SK-N-SH treated with all-trans-retinoic acid at 6 μM for 48 hours (cell line): ENCODE measurements around the gene PLP2.

Experiments
- ATAC-seq: fragments of 200-7000 bp; cut with Tn5 transposase; 3 replicates; pipeline ENCODE4 v1.9.1; 2020; ENCODE audit warnings: mild to moderate bottlenecking, moderate library complexity
- BACH2 ChIP-seq: fragments of 250-450 bp; sonication (Bioruptor Pico); IDR thresholded peaks from 2 replicates; pipeline ENCODE4 v1.9.0; 2021; ENCODE audit warnings: mild to moderate bottlenecking, borderline replicate concordance
- ISL1 ChIP-seq: fragments of 250-450 bp; sonication (Bioruptor Pico); IDR thresholded peaks from 2 replicates; pipeline ENCODE4 v2.1.2; 2022; ENCODE audit warnings: mild to moderate bottlenecking, moderate library complexity
- OSR1 ChIP-seq: fragments of 250-450 bp; sonication (Bioruptor Pico); IDR thresholded peaks from 2 replicates; pipeline ENCODE4 v1.8.0; 2022; ENCODE audit warnings: moderate library complexity, mild to moderate bottlenecking, inconsistent platforms
- RARB ChIP-seq: fragments of 250-450 bp; sonication (Bioruptor Pico); IDR thresholded peaks from 2 replicates; pipeline ENCODE4 v1.8.0; 2021; ENCODE audit warnings: mild to moderate bottlenecking, moderate library complexity
- TCF4 ChIP-seq: fragments of 250-450 bp; sonication (Bioruptor Pico); IDR thresholded peaks from 2 replicates; pipeline ENCODE4 v1.8.0; 2021; ENCODE audit warnings: mild to moderate bottlenecking, moderate library complexity, borderline replicate concordance
- TOX ChIP-seq: fragments of 250-450 bp; sonication (Bioruptor Pico); IDR thresholded peaks from 2 replicates; pipeline ENCODE4 v1.8.0; 2021; ENCODE audit warnings: mild to moderate bottlenecking, moderate library complexity, borderline replicate concordance
- ZC3H10 ChIP-seq: fragments of 250-450 bp; sonication (Bioruptor Pico); IDR thresholded peaks from 2 replicates; pipeline ENCODE4 v1.5.1; 2021; ENCODE audit warnings: mild to moderate bottlenecking, moderate library complexity
- ZFP3 ChIP-seq: fragments of 250-450 bp; sonication (Bioruptor Pico); IDR thresholded peaks from 2 replicates; pipeline ENCODE4 v1.5.0; 2020; ENCODE audit warnings: mild to moderate bottlenecking, moderate library complexity
- ZNF565 ChIP-seq: fragments of 450-650 bp; formaldehyde crosslinking; conservative IDR thresholded peaks from 2 replicates; pipeline ENCODE4 v1.5.0; 2020; ENCODE audit warnings: low read depth, mild to moderate bottlenecking, moderate library complexity
- ZNF70 ChIP-seq: fragments of 450-650 bp; formaldehyde crosslinking; IDR thresholded peaks from 2 replicates; pipeline ENCODE4 v1.5.0; 2020; ENCODE audit warnings: mild to moderate bottlenecking, moderate library complexity
- TF ChIP-seq, protein P1 (sequence below): fragments of 250-450 bp; sonication (Bioruptor Pico); IDR thresholded peaks from 2 replicates; pipeline ENCODE4 v1.8.0; 2020; ENCODE audit warnings: mild to moderate bottlenecking, moderate library complexity, borderline replicate concordance
- TF ChIP-seq, protein P2 (sequence below): fragments of 250-450 bp; sonication (Bioruptor Pico); IDR thresholded peaks from 2 replicates; pipeline ENCODE4 v1.5.1; 2020; ENCODE audit warnings: low read depth, mild to moderate bottlenecking, moderate library complexity
- TF ChIP-seq, protein P3 (sequence below): fragments of 250-450 bp; sonication (Bioruptor Pico); IDR thresholded peaks from 2 replicates; pipeline ENCODE4 v1.5.1; 2021; ENCODE audit warnings: mild to moderate bottlenecking, moderate library complexity
- TF ChIP-seq, protein P4 (sequence below): fragments of 250-450 bp; sonication (Bioruptor Pico); IDR thresholded peaks from 2 replicates; pipeline ENCODE4 v1.8.0; 2021; ENCODE audit warnings: low read depth, mild to moderate bottlenecking, moderate library complexity, borderline replicate concordance

The PLP2 gene

DNA sequence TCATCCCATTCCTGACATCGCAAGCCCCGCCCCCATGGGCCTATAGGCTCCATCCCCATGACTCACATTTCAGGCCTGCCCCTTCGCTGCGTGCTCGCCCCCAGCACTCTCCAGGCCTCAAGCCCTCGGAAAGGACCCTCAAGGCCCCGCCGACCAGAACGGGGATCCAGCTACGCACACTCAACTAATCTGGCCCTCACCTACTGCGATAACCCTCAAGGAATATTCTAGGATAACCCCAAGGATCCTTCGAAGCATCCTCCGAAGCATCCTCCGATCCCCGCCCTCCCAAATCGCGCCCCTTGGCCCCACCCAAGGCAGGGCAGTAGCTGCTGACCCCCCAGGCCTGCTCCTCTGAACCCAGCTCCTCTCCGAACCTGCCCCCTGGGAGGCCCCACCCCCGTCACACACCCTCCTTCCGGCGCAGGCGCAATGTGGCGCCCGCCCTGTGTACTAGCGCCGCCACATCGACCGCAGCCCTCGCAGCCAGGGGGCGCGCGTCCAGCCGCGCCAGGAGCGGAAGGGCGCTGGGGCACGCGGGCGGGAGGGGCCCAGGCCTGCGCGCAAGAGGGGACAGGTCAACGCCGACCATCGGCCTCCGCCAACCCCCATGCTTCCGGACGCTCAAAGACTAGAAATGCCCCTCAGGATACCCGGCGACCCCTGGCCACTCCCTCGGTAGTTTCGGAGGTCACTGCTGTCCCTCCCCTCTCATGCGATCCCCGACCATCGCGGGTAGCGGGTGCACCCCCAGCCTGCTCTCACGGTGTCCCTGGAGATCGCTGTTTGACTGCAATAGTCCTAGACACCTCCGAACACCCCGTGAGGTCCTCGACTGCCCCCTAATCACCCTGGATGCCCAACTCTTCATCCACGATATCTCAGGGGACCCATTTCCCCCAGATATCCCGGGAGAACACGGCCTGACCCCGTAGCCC, 15.5 kb upstream of the PLP2 start:
- TF ChIP-seq, protein P1, sequence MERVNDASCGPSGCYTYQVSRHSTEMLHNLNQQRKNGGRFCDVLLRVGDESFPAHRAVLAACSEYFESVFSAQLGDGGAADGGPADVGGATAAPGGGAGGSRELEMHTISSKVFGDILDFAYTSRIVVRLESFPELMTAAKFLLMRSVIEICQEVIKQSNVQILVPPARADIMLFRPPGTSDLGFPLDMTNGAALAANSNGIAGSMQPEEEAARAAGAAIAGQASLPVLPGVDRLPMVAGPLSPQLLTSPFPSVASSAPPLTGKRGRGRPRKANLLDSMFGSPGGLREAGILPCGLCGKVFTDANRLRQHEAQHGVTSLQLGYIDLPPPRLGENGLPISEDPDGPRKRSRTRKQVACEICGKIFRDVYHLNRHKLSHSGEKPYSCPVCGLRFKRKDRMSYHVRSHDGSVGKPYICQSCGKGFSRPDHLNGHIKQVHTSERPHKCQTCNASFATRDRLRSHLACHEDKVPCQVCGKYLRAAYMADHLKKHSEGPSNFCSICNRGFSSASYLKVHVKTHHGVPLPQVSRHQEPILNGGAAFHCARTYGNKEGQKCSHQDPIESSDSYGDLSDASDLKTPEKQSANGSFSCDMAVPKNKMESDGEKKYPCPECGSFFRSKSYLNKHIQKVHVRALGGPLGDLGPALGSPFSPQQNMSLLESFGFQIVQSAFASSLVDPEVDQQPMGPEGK (CRISPR knock-in tag) = peak; percentile 81; the same call in 1 of the 2 replicates
- TF ChIP-seq ZC3H10 (CRISPR knock-in tag) = no peak
- ATAC-seq = peak; percentile 94

DNA sequence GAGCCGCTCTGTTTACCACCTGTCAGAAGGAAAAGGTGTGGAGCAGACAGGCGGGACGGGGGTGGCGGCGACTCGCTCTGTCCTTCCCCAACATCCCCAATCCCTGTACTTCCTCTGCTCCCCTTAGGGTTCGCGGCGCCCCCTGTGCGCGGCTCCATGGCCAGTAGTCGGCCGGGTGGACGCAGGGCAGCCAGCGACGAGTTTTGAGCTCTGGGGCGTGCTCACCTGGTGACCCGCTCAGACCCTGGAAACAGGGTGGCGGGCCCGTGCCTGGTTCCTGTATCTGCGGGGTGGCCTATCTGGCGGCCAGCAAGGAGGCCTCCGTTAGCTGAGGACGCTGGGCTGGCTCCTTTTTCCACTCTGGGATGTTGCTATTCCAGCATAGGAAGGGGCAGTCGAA, 14.5 kb upstream of the PLP2 start:
- no peak for ATAC-seq
- no peak for TF ChIP-seq ZNF565 (CRISPR knock-in tag)
- TF ChIP-seq TCF4 (CRISPR knock-in tag) = no peak
- TF ChIP-seq TOX (CRISPR knock-in tag) = no peak

DNA sequence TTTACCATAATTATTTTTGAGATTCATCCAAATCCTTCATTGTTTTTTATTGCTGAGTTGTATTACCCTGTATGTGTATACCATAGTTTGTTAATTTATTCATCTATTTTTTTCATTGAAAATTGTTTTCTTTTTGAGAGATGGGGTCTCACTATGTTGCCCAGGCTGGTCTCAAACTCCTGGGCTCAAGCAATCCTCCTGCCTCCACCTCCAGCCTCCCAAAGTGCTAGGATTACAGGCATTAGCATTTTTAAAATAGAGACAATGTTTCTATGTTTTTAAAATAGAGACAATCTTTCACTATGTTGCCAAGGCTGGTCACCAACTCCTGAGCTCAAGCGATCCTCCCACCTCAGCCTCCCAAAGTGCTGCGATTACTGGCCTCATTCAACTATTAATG, 10.8 kb upstream of the PLP2 start:
- TF ChIP-seq ZNF70 (CRISPR knock-in tag) = no peak
- TF ChIP-seq BACH2 (CRISPR knock-in tag) = no peak
- TF ChIP-seq TOX (CRISPR knock-in tag) = no peak
- TF ChIP-seq, protein P2, sequence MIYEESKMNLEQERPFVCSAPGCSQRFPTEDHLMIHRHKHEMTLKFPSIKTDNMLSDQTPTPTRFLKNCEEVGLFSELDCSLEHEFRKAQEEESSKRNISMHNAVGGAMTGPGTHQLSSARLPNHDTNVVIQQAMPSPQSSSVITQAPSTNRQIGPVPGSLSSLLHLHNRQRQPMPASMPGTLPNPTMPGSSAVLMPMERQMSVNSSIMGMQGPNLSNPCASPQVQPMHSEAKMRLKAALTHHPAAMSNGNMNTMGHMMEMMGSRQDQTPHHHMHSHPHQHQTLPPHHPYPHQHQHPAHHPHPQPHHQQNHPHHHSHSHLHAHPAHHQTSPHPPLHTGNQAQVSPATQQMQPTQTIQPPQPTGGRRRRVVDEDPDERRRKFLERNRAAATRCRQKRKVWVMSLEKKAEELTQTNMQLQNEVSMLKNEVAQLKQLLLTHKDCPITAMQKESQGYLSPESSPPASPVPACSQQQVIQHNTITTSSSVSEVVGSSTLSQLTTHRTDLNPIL (CRISPR knock-in tag) = no peak
- no peak for ATAC-seq

DNA sequence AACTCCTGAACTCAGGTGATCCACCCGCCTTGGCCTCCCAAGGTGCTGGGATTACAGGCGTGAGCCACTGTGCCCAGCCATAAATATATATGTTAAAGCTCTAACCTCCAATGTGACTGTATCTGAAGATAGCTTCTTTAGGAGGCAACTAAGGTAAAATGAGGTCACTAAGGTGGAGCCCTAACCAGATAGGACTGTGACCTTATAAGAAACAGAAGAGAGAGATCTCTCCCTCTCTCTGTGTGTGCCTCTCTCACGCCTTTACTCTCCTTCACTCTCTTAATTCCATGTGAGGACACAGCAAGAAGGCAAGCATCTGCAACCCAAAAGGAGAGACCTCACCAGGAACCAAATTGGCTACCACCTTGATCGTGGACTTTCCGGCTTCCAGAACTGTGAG, 10.1 kb upstream of the PLP2 start:
- TF ChIP-seq RARB (CRISPR knock-in tag) (no peak), ZNF565 (CRISPR knock-in tag) (no peak), OSR1 (CRISPR knock-in tag) (no peak), TOX (CRISPR knock-in tag) (no peak), ISL1 (CRISPR knock-in tag) (no peak), ZNF70 (CRISPR knock-in tag) (no peak)
- TF ChIP-seq, protein P3, sequence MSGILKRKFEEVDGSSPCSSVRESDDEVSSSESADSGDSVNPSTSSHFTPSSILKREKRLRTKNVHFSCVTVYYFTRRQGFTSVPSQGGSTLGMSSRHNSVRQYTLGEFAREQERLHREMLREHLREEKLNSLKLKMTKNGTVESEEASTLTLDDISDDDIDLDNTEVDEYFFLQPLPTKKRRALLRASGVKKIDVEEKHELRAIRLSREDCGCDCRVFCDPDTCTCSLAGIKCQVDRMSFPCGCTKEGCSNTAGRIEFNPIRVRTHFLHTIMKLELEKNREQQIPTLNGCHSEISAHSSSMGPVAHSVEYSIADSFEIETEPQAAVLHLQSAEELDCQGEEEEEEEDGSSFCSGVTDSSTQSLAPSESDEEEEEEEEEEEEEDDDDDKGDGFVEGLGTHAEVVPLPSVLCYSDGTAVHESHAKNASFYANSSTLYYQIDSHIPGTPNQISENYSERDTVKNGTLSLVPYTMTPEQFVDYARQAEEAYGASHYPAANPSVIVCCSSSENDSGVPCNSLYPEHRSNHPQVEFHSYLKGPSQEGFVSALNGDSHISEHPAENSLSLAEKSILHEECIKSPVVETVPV = no peak
- TF ChIP-seq, protein P4, sequence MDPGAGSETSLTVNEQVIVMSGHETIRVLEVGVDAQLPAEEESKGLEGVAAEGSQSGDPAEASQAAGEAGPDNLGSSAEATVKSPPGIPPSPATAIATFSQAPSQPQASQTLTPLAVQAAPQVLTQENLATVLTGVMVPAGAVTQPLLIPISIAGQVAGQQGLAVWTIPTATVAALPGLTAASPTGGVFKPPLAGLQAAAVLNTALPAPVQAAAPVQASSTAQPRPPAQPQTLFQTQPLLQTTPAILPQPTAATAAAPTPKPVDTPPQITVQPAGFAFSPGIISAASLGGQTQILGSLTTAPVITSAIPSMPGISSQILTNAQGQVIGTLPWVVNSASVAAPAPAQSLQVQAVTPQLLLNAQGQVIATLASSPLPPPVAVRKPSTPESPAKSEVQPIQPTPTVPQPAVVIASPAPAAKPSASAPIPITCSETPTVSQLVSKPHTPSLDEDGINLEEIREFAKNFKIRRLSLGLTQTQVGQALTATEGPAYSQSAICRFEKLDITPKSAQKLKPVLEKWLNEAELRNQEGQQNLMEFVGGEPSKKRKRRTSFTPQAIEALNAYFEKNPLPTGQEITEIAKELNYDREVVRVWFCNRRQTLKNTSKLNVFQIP (CRISPR knock-in tag) = no peak
- ATAC-seq = no peak

DNA sequence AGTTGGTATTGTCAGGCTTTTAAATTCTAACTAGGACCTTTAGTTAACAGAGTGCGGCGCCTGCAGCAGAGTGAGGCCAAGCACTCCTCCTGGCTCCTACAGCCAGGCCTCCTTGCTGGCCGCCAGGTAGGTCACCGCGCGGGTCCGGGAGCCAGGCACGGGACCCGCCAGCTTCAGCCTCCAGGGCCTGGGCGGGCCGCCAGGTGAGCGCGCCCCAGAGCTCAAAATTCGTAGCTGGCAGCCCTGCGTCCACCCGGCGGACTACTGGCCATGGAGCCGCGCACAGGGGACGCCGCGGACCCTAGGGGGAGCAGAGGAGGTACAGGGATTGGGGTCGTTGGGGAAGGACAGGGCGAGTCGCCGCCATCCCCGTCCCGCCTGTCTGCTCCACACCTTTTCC, 9.1 kb upstream of the PLP2 start, which contains the start of gene MAGIX:
MAGIX (plus strand) TSS at position 139 of the 400 bp plus-strand sequence; CDS start at position 271, 132 bp downstream.
- no peak for ATAC-seq
- no peak for TF ChIP-seq TCF4 (CRISPR knock-in tag)

DNA sequence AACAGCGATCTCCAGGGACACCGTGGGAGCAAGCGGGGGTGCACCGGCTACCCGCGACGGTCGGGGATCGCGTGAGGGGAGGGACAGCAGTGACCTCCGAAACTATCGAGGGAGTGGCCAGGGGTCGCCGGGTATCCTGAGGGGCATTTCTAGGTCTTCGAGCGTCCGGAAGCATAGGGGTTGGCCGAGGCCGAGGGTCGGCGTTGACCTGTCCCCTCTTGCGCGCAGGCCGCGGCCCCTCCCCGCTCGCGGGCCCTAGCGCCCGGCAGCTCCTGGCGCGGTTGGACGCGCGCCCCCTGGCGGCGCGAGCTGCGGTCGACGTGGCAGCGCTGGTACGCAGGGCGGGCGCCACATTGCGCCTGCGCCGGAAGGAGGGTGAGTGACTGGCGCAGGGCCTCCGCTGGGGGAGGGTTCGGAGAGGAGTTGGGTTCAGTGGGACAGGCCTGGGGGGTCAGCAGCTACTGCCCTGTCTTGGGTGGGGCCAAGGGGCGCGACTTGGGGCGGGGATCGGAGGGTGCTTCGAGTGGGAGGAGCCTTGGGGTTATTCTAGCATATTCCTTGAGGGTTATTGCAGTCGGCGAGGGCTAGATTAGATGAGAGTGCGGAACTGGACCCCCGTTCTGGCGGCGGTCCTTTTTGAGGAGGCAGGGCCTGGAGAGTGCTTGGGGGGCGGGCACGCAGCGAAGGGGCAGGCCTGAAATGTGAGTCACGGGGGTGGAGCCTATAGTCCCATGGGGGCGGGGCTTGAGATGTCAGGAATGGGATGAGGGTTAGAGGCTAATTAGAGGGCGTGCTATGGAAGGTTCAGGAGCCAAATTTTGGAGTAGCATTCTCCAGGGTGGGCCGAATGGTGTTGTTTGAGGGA, 7.9 kb upstream of the PLP2 start:
- peak; percentile 78 for ATAC-seq
- TF ChIP-seq TOX (CRISPR knock-in tag) (no peak), ZFP3 (peak; percentile 84; the same call in 1 of the 2 replicates)
- TF ChIP-seq, protein P4 (CRISPR knock-in tag) = no peak
- TF ChIP-seq, protein P1 (CRISPR knock-in tag) = 0 out of 2 replicates have a peak, but pooled peaks have one; percentile 23
